GM12878 (cell line): ENCODE data around the gene CDO1. TPM values are rescaled to one million over a fixed set of nuclear protein-coding genes. Genes with fewer than 3 reads are reported as not detected.

Source experiments
- ATAC-seq: fragments of 200-7000 bp; cut with Tn5 transposase; 3 replicates; pipeline ENCODE4 v1.9.1; 2020; ENCODE audit warnings: mild to moderate bottlenecking, moderate library complexity
- BruUV-seq: library from RNA; stranded (reverse); fragments of 400-500 nt; replicated peaks from 2 replicates; lab custom pipeline; 2021; lab: Mats Ljungman, UMichigan
- CTCF ChIA-PET: fragments of 300-600 bp; sonication (Branson Sonifier 250); formaldehyde crosslinking; extraction: SDS; loops from one replicate; lab custom pipeline; 2021; ENCODE audit warnings: inconsistent platforms; lab: Yijun Ruan, JAX
- POLR2A ChIA-PET: fragments of 350-600 bp; formaldehyde crosslinking; extraction: SDS; loops from one replicate; lab custom pipeline; 2021; ENCODE audit warnings: inconsistent platforms; lab: Charles Lee
- RAD21 ChIA-PET: fragments of 300-600 bp; sonication (Branson Sonifier 250); formaldehyde crosslinking; loops from one replicate; lab custom pipeline; 2023; ENCODE audit warnings: antibody characterized with exemption; ENCODE audit not compliant: unreplicated experiment; lab: Charles Lee
- SMC1A ChIA-PET: fragments of 300-600 bp; sonication (Branson Sonifier 250); formaldehyde crosslinking; loops from one replicate; lab custom pipeline; 2023; ENCODE audit not compliant: unreplicated experiment, uncharacterized antibody; lab: Charles Lee
- DNase-seq: peaks from one replicate; pipeline ENCODE4 v3.0.0-alpha.2; 2011; ENCODE audit warnings: low read depth, low spot score
- FAIRE-seq: peaks from 3 replicates; lab custom pipeline; 2011; peaks lifted over from hg19 to GRCh38; lab: Jason Lieb, UNC
- H2AFZ ChIP-seq: 2 replicates; pipeline ENCODE4 v1.6.0; 2011; ENCODE audit warnings: low read depth, low read length, control low read depth; ENCODE audit not compliant: control insufficient read depth
- H3K27ac ChIP-seq: 2 replicates; pipeline ENCODE4 v1.5.1; 2011; ENCODE audit warnings: control low read depth; ENCODE audit not compliant: control insufficient read depth, insufficient read depth
- H3K27me3 ChIP-seq, 2 experiments: replicated peaks in 1 of 2; 2 replicates each; pipeline versions ENCODE4 v1.6.0 to v1.6.1; 2011; ENCODE audit warnings: low read length in 1 of 2; ENCODE audit not compliant: control insufficient read depth in 2 of 2, insufficient read depth in 2 of 2
- H3K36me3 ChIP-seq, 2 experiments: 2 replicates each; pipeline ENCODE4 v1.5.1; 2011; ENCODE audit warnings: low read length in 1 of 2; ENCODE audit not compliant: control insufficient read depth in 2 of 2, insufficient read depth in 2 of 2
- H3K4me1 ChIP-seq: 2 replicates; pipeline ENCODE4 v1.6.1; 2011; ENCODE audit warnings: mild to moderate bottlenecking, low read length, moderate library complexity, mixed read lengths; ENCODE audit not compliant: control insufficient read depth, insufficient read depth
- H3K4me2 ChIP-seq: 2 replicates; pipeline ENCODE4 v1.6.0; 2011; ENCODE audit warnings: control low read depth; ENCODE audit not compliant: control insufficient read depth, insufficient read depth
- H3K4me3 ChIP-seq: fragments of 200-600 bp; sonication (generic); 2 replicates; pipeline ENCODE4 v1.5.1; 2016
- H3K79me2 ChIP-seq: 2 replicates; pipeline ENCODE4 v1.6.0; 2011; ENCODE audit warnings: low read length; ENCODE audit not compliant: control insufficient read depth, insufficient read depth
- H3K9ac ChIP-seq: 2 replicates; pipeline ENCODE4 v1.8.0; 2011; ENCODE audit warnings: low read length, control low read depth, mixed read lengths; ENCODE audit not compliant: control insufficient read depth, insufficient read depth
- H3K9me3 ChIP-seq: replicated peaks from 3 replicates; pipeline ENCODE4 v1.5.1; 2011; ENCODE audit warnings: mild to moderate bottlenecking, low read length; ENCODE audit not compliant: control insufficient read depth, insufficient read depth
- H4K20me1 ChIP-seq: 2 replicates; pipeline ENCODE4 v1.6.0; 2011; ENCODE audit not compliant: control insufficient read depth, insufficient read depth
- CBX5 ChIP-seq: sonication (generic); IDR thresholded peaks from 2 replicates; pipeline ENCODE4 v1.6.1; 2016; ENCODE audit warnings: low read depth, moderate library complexity, mild to moderate bottlenecking, inconsistent platforms
- EZH2 ChIP-seq: IDR thresholded peaks from 2 replicates; pipeline ENCODE4 v1.6.1; 2012; ENCODE audit warnings: low read depth, mild to moderate bottlenecking, control low read depth, inconsistent platforms, low read length, borderline replicate concordance; ENCODE audit not compliant: control insufficient read depth
- GATAD2B ChIP-seq: fragments of 450-650 bp; conservative IDR thresholded peaks from 2 replicates; pipeline ENCODE4 v1.6.1; 2017; ENCODE audit warnings: low read depth, mild to moderate bottlenecking, moderate library complexity
- HCFC1 ChIP-seq: fragments of 150-350 bp; IDR thresholded peaks from 2 replicates; pipeline ENCODE4 v1.6.1; 2014; ENCODE audit warnings: low read length
- LARP7 ChIP-seq: fragments of 450-650 bp; IDR thresholded peaks from 2 replicates; pipeline ENCODE4 v1.6.1; 2017; ENCODE audit warnings: mild to moderate bottlenecking
- SUZ12 ChIP-seq: fragments of 200-600 bp; sonication (generic); IDR thresholded peaks from one replicate; pipeline ENCODE4 v1.6.1; 2018; ENCODE audit warnings: antibody characterized with exemption, mild to moderate bottlenecking; ENCODE audit not compliant: unreplicated experiment
- WGBS: methylation state at CpG from one replicate; pipeline ENCODE4 v1.1.6; 2016; ENCODE audit warnings: low lambda C conversion rate; ENCODE audit not compliant: insufficient replicate concordance, insufficient coverage; ENCODE audit errors: missing lambda C conversion rate; 5-methylcytosine and 5-hydroxymethylcytosine counted together
- in situ Hi-C: fragments of 300-500 bp; cut with MboI; formaldehyde crosslinking; loops from 9 replicates; pipeline ENCODE4 v1.14.3; 2018; ENCODE audit warnings: mixed read lengths
- intact Hi-C: fragments of 100-400 bp; cut with micrococcal nuclease; formaldehyde crosslinking; loops from one replicate; pipeline ENCODE4 v1.14.2; 2022; ENCODE audit not compliant: unreplicated experiment
- polyA plus RNA-seq, 11 experiments: library from polyadenylated mRNA; depleted of rRNA in 4 of 11; unstranded in 6 of 11; stranded (reverse) in 5 of 11; fragments of >200 nt; fragmentation: Nextera tagmentation in 4 of 11; fragmentation: Illumina TruSeq in 1 of 11; extraction: Ambion mirVana in 4 of 11; extraction: Trizol in 1 of 11; gene quantifications; 1 replicate in 1 of 11; 2 replicates in 10 of 11; pipeline versions ENCODE4 v1.2.1 to v1.2.3, GENCODE V29; 2011 to 2016; ENCODE audit warnings: inconsistent platforms in 2 of 11, missing spikeins in 2 of 11, low read depth in 1 of 11
- total RNA-seq, 4 experiments: library from RNA; depleted of rRNA in 3 of 4; stranded (reverse); fragments of >200 nt in 3 of 4; fragmentation: Illumina TruSeq in 1 of 4; extraction: Trizol in 1 of 4; gene quantifications; 2 replicates each; pipeline versions ENCODE4 v1.2.1 to v1.2.3, GENCODE V29; 2013 to 2021
- TF ChIP-seq, protein P1 (sequence below): IDR thresholded peaks from 2 replicates; pipeline ENCODE4 v1.6.1; 2012; ENCODE audit warnings: improper control_type of control experiment, low read depth, low read length; ENCODE audit not compliant: insufficient replicate concordance

CDO1 gene
- total and polyA plus RNA-seq, 10 of the 15 experiments (the other 5 are each of a cell fraction or from before 2014, with no cell fraction given): 0.05 TPM; not detected in 9

- no peak overlapping the region for H3K4me3 ChIP-seq
- H4K20me1 ChIP-seq: no peaks in the 10 kb centered on the region
- ChIA-PET CTCF (no interaction called here), SMC1A (no interaction called here), POLR2A (interaction anchor here (0.5 kb wide), 1 partner anchor 712 kb away, joined by 4 read pairs; no protein-coding TSS in a partner anchor), RAD21 (interaction anchor here (1.3 kb wide), 1 partner anchor 17 kb away, joined by 3 read pairs; no protein-coding TSS in a partner anchor)
- no peak overlapping the region for H3K27ac ChIP-seq
- no peak overlapping the region for H3K4me2 ChIP-seq
- in situ Hi-C loops: no loop called here
- no peaks in the 10 kb centered on the region for H3K9me3 ChIP-seq
- intact Hi-C loops: no loop called here
- DNase-seq (no peak), FAIRE-seq (no peak), ATAC-seq (no peak)
- no TSS peak for BruUV-seq
- TF ChIP-seq CBX5: no peak
- no peak for TF ChIP-seq GATAD2B
- TF ChIP-seq SUZ12: peak; percentile 39
- 0 out of 2 replicates have a peak, but pooled peaks have one; percentile 60 for TF ChIP-seq EZH2
- no peak for TF ChIP-seq HCFC1
- TF ChIP-seq LARP7: no peak
- TF ChIP-seq, protein P1, sequence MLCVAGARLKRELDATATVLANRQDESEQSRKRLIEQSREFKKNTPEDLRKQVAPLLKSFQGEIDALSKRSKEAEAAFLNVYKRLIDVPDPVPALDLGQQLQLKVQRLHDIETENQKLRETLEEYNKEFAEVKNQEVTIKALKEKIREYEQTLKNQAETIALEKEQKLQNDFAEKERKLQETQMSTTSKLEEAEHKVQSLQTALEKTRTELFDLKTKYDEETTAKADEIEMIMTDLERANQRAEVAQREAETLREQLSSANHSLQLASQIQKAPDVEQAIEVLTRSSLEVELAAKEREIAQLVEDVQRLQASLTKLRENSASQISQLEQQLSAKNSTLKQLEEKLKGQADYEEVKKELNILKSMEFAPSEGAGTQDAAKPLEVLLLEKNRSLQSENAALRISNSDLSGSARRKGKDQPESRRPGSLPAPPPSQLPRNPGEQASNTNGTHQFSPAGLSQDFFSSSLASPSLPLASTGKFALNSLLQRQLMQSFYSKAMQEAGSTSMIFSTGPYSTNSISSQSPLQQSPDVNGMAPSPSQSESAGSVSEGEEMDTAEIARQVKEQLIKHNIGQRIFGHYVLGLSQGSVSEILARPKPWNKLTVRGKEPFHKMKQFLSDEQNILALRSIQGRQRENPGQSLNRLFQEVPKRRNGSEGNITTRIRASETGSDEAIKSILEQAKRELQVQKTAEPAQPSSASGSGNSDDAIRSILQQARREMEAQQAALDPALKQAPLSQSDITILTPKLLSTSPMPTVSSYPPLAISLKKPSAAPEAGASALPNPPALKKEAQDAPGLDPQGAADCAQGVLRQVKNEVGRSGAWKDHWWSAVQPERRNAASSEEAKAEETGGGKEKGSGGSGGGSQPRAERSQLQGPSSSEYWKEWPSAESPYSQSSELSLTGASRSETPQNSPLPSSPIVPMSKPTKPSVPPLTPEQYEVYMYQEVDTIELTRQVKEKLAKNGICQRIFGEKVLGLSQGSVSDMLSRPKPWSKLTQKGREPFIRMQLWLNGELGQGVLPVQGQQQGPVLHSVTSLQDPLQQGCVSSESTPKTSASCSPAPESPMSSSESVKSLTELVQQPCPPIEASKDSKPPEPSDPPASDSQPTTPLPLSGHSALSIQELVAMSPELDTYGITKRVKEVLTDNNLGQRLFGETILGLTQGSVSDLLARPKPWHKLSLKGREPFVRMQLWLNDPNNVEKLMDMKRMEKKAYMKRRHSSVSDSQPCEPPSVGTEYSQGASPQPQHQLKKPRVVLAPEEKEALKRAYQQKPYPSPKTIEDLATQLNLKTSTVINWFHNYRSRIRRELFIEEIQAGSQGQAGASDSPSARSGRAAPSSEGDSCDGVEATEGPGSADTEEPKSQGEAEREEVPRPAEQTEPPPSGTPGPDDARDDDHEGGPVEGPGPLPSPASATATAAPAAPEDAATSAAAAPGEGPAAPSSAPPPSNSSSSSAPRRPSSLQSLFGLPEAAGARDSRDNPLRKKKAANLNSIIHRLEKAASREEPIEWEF: no peak
- H3K27me3 ChIP-seq: peaks cover 12 to 23% of the 10 kb centered on the region in 2 experiments
- no peak overlapping the region for H3K9ac ChIP-seq
- WGBS: 18% methylated on average over 21 of the region's 21 CpGs
- no peak overlapping the region for H2AFZ ChIP-seq
- H3K36me3 ChIP-seq: no peaks in the 10 kb centered on the region
- no peaks in the 10 kb centered on the region for H3K4me1 ChIP-seq
- H3K79me2 ChIP-seq: no peaks in the 10 kb centered on the region
These were observed 1.3 kb downstream of the CDO1 start for GRCh38 chr5:115815006-115815692.
